ENCODE measurements around the gene CLCA2. TPM values are rescaled to one million over a fixed set of nuclear protein-coding genes. Genes with fewer than 3 reads are reported as not detected.

The CLCA2 gene
- polyA plus RNA-seq, 1 donor (not counting 4 experiments of a cell fraction or from before 2014, with no cell fraction given): 407 TPM

- dilution Hi-C loops (cut with MboI; ENCODE audit: extremely low pct_ligation_motif_present, low sequenced_read_pairs): loop anchor here (25.0 kb wide), 1 partner anchor 187 kb away; no protein-coding TSS in a partner anchor
- H3K79me2 ChIP-seq (ENCODE audit: control insufficient read depth, insufficient read depth, low read length): no peaks in the 10 kb centered on the region
- no peak overlapping the region for H3K27ac ChIP-seq (ENCODE audit: control insufficient read depth, insufficient read depth, low read length)
- H3K27me3 ChIP-seq (ENCODE audit: control insufficient read depth, extremely low read depth, insufficient read depth, low read length): no peaks in the 10 kb centered on the region
- peaks cover 26% of the 10 kb centered on the region for H3K4me1 ChIP-seq (ENCODE audit: control insufficient read depth, extremely low read depth, insufficient read depth, low read length)
- H4K20me1 ChIP-seq (ENCODE audit: control insufficient read depth, extremely low read depth, insufficient read depth, low read length): no peaks in the 10 kb centered on the region
- no peaks in the 10 kb centered on the region for H3K36me3 ChIP-seq (ENCODE audit: control insufficient read depth in 2 of 2, extremely low read depth in 1 of 2, insufficient read depth in 2 of 2, low read length in 2 of 2)
- H3K4me3 ChIP-seq (ENCODE audit: control insufficient read depth in 2 of 3, extremely low read depth in 1 of 3, insufficient read depth in 2 of 3, low read depth in 1 of 3, low read length in 3 of 3): no peak overlapping the region
- no peaks in the 10 kb centered on the region for H3K9me1 ChIP-seq (ENCODE audit: control insufficient read depth, extremely low read depth, insufficient read depth, low read length)
- H2AFZ ChIP-seq (ENCODE audit: control insufficient read depth, low read length): no peak overlapping the region
- no peak for FAIRE-seq
- DNase-seq (ENCODE audit: low read depth, low spot score): no peak
- TF ChIP-seq CTCF (optimal IDR thresholded peaks at IDR 0.05 in 1 of 3, IDR thresholded peaks at IDR 0.05 in 1 of 3, conservative IDR thresholded peaks at IDR 0.05 in 1 of 3; ENCODE audit: extremely low read depth in 1 of 3, insufficient read depth in 2 of 3, low read length in 3 of 3) (peak in 2 of 3 experiments; percentile 55 to 56), EZH2 (IDR thresholded peaks at IDR 0.05; ENCODE audit: low read length) (no peak)
- H3K9me3 ChIP-seq (ENCODE audit: control insufficient read depth, low read depth, low read length): no peaks in the 10 kb centered on the region
- H3K4me2 ChIP-seq (ENCODE audit: control insufficient read depth, extremely low read depth, insufficient read depth, low read depth, low read length): no peak overlapping the region
- no peak overlapping the region for H3K9ac ChIP-seq (ENCODE audit: control insufficient read depth, extremely low read depth, insufficient read depth, low read length)
These were observed 76.1 kb downstream of the CLCA2 start for GRCh38 chr1:86499987-86500593.

GRCh38 chr1:86500714-86501113, 76.7 kb downstream of the CLCA2 start:
- dilution Hi-C loops (cut with MboI; ENCODE audit: extremely low pct_ligation_motif_present, low sequenced_read_pairs): loop anchor here (25.0 kb wide), 1 partner anchor 187 kb away; no protein-coding TSS in a partner anchor
- H4K20me1 ChIP-seq (ENCODE audit: control insufficient read depth, extremely low read depth, insufficient read depth, low read length): no peaks in the 10 kb centered on the region
- DNase-seq (ENCODE audit: low read depth, low spot score): no peak
- no peak overlapping the region for H3K4me3 ChIP-seq (ENCODE audit: control insufficient read depth in 2 of 3, extremely low read depth in 1 of 3, insufficient read depth in 2 of 3, low read depth in 1 of 3, low read length in 3 of 3)
- H3K4me1 ChIP-seq (ENCODE audit: control insufficient read depth, extremely low read depth, insufficient read depth, low read length): peaks cover 26% of the 10 kb centered on the region
- no peak overlapping the region for H3K4me2 ChIP-seq (ENCODE audit: control insufficient read depth, extremely low read depth, insufficient read depth, low read depth, low read length)
- no peaks in the 10 kb centered on the region for H3K79me2 ChIP-seq (ENCODE audit: control insufficient read depth, insufficient read depth, low read length)
- TF ChIP-seq EZH2 (IDR thresholded peaks at IDR 0.05; ENCODE audit: low read length) (no peak), CTCF (optimal IDR thresholded peaks at IDR 0.05 in 1 of 3, IDR thresholded peaks at IDR 0.05 in 1 of 3, conservative IDR thresholded peaks at IDR 0.05 in 1 of 3; ENCODE audit: extremely low read depth in 1 of 3, insufficient read depth in 2 of 3, low read length in 3 of 3) (no peak)
- no peaks in the 10 kb centered on the region for H3K9me3 ChIP-seq (ENCODE audit: control insufficient read depth, low read depth, low read length)
- H3K9ac ChIP-seq (ENCODE audit: control insufficient read depth, extremely low read depth, insufficient read depth, low read length): no peak overlapping the region
- no peaks in the 10 kb centered on the region for H3K36me3 ChIP-seq (ENCODE audit: control insufficient read depth in 2 of 2, extremely low read depth in 1 of 2, insufficient read depth in 2 of 2, low read length in 2 of 2)
- no peaks in the 10 kb centered on the region for H3K27me3 ChIP-seq (ENCODE audit: control insufficient read depth, extremely low read depth, insufficient read depth, low read length)
- no peaks in the 10 kb centered on the region for H3K9me1 ChIP-seq (ENCODE audit: control insufficient read depth, extremely low read depth, insufficient read depth, low read length)
- H3K27ac ChIP-seq (ENCODE audit: control insufficient read depth, insufficient read depth, low read length): no peak overlapping the region
- H2AFZ ChIP-seq (ENCODE audit: control insufficient read depth, low read length): no peak overlapping the region
- FAIRE-seq: no peak

All from keratinocyte (primary cell).